Activated CD4-positive, alpha-beta T cell treated with anti-CD3 and anti-CD28 coated beads for 1 hour (primary cell): ENCODE results near the gene APOA1.
A peak's percentile ranks its signal among the peaks of the same experiment; 100 is the strongest.
"Not testable (repeated sequence)": the region's sequence is repeated elsewhere in the genome, so short reads cannot be mapped to it uniquely, and the experiment has no call there.

Source experiments
- DNase-seq: peaks from one replicate; pipeline ENCODE4 v3.0.0-alpha.2; 2020

APOA1 gene

GRCh38 chr11:116811194-116811593 is 26.2 kb downstream of the APOA1 start:
- no peak for DNase-seq

DNA sequence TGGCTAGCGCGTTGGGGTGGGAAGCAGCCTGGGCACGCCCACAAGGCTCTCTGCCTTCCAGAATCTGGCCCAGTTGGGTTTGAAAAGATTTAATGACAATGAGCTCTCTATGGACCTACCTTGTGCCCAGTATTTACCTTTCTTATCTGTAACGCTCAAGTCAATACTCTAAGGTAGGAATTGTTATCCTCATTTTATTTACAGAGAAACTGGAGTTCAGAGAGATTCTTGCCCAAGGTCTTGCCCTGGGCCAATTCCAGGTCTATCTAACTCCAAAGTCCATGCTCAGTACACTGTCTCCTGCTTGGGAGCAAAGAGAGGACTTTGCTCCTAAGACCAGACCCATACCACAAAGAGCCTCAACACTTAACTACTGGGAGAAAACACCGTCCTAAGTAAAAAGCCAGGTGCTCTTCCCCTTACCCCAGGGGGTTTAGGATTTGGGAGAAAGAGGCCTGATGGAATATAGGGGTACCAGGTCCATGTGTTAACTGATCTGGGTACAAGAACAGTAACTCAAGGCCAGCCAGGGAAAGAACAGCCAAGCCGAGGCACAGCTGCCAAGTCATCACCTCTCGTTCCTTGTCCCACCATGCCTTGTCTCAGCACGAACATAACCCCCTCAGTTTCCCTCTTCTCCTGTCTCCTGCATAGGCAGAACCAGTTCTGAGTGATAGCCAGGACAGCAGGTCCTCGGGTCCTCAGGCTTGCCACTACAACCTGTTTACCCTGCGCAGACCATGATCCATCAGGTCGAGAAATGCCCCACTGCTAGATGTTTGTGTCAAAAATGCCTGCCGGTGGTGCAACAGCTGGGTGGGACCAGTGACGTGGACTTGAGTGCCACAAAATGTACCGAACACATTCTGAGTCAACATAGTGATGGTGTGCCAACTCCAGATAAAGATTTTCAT is 28.9 kb downstream of the APOA1 start:
- no peak for DNase-seq

- no peak for DNase-seq
Measured at GRCh38 chr11:116807601-116808261, 29.7 kb downstream of the APOA1 start.

DNA sequence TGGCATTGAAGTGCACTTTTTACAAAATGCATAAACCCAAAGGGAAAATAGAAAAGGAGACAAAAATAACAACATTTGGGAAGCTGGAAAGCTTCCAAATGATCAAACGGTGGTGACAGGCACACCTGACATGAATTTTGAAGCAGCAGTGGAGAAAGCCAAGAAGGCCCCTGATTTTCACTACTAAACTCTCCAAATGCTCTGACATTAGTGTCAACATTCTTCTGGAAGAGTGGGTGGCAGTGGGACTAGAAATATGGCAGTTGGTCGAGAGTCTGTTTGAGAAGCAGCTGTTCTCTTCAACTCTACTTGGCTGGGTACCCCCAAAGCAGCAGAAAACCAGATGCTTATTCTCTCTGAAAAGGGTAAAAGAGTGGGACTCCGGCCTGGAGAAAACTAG is 33.4 kb downstream of the APOA1 start:
- DNase-seq: no peak

GRCh38 chr11:116801662-116802061 is 35.8 kb downstream of the APOA1 start:
- DNase-seq: not testable (repeated sequence)

- DNase-seq: no peak
Measured at GRCh38 chr11:116800610-116801009, 36.8 kb downstream of the APOA1 start.

DNA sequence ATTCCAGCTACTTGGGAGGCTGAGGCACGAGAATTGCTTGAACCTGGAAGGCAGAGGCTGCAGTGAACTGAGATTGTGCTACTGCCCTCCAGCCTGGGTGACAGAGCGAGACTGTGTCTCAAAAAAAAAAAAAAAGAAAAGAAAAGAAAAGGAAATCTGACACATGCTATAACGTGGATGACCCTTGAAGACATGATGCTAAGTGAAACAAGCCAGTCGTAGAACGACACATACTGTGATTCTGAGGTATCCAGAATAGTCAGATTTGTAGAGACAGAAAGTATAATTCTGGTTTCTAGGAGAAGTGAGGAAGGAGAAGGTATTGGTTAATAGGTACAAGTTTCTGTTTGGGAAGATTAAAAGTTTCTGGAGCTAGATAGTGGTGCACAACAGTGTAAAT is 39.1 kb downstream of the APOA1 start:
- DNase-seq: no peak

- DNase-seq: no peak
Measured at GRCh38 chr11:116797816-116798215, 39.6 kb downstream of the APOA1 start.

GRCh38 chr11:116796548-116796947 is 40.9 kb downstream of the APOA1 start:
- DNase-seq: no peak

DNA sequence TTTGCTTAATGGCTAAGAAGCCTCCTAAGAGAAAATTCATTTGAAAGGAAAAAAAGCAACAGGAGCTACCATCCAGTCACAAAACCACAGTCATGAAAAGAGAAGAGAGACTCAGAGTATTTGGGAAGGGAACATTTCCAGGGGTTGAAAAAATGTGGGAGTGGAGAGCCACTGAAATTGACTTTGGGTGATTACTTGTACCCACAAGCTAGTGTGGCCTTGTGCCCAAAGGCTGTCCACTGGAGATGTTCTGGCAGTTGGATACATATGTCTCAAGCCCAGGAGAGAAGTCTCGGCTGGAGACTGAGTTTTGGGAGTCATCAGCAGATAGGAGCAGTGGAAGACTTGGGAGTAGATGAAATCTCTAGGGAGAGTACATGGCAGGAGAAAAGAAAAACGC is 42.6 kb downstream of the APOA1 start:
- no peak for DNase-seq

DNA sequence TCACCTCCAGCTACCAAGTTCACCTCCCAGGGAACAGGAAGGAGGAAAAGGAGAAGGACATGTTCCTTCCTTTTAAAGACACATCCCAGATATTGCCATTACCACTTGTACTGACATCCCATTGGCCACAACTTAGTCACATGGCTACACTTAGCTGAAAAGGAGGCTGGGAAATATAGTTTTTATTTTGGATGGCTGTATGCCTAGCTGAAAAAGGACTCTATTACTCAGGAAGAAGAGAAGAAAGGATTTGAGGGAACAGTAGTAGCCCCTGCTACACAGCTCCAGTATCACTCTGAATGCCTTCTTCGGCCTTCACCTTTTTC is 43.7 kb downstream of the APOA1 start:
- no peak for DNase-seq

GRCh38 chr11:116792869-116793771 is 44.3 kb downstream of the APOA1 start:
- DNase-seq: no peak

GRCh38 chr11:116792144-116792868 is 45.1 kb downstream of the APOA1 start:
- no peak for DNase-seq

GRCh38 chr11:116791813-116792143 is 45.6 kb downstream of the APOA1 start, which contains the start of gene APOA5:
Gene APOA5 (minus strand): TSS chr11:116791879. CDS start chr11:116791860, 19 bp downstream.
- no peak for DNase-seq

GRCh38 chr11:116791002-116791812 is 46.2 kb downstream of the APOA1 start:
- DNase-seq: peak; percentile 59

- no peak for DNase-seq
Measured at GRCh38 chr11:116790167-116791001, 47.0 kb downstream of the APOA1 start.

DNA sequence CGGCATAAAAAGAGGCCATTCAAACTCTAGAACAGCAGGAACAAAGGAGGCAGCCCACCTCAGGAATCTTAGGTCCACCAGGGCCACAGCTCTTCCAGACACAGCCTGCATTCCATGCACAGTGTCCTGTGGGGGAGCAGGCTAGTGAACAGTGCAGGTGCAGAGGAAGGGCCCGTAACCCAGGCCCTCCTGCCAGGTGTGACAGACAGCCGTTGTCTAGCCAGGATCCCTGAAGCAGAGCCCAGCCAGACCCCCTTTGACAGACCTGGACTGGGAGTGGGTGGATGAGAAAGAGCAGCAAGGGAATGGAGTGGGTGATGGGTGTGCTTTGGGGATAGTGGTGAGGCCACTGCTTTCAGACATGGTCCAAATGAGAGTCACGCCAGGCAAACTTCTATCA is 48.4 kb downstream of the APOA1 start:
- DNase-seq: no peak

DNA sequence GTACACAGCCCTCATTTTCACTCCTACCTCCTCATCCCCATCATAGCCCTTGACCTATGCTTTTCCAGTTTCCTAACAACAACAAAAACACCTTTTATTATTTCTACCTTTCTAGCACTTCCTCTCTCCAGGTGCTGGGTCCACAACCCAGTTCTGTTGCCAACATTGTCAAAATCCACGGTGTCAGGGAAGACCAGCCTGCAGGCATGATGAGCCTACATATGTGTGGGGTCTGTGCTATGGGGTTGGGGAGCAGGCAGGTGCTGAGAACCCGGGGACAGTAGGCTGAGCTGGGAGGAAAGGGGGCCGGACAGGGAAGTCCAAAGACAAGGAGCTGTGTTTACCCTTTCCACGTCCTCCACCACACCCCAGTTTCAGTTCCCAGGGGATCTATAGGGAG is 48.9 kb downstream of the APOA1 start:
- DNase-seq: no peak

DNA sequence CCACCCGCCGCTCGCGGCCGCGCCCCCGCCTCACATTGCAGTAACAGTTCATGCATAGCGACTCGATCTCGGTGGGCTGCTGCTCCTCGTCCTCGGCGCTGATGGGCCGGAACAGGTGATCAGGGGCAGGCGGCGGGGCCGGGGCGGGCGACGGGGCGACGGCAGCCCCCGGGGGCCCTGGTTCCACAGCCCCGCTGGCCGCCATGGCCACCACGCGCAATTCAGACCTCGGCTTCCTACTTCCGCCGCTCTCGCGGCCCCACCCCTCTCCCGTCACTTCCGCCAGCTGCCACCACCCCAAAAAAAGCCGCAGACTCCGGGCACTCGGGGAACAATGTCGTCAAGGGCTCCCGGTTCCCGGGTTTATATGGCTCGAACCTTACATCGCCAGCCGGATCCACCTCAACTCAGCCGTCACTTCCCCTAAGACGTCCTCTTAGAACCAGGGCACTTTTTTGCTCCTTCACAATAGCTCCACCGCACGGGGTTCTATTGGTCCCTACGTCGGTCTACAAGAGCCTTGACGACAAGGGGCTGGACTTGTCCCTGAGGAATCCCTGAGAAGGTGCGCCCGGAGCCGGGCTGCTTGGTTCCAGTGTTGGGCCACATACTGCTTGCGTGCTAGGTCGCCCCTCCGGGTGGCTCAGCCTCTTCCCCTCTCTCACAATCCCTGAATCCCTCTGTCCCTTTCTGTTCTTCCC is 49.5 kb downstream of the APOA1 start, which contains the start of gene ZPR1:
Gene ZPR1 (minus strand): TSS at position 238 of the 701 bp plus-strand sequence. CDS start 33 bp downstream, at position 205.
- DNase-seq: peak; percentile 75

- DNase-seq: no peak
Measured at GRCh38 chr11:116787436-116787785, 50.0 kb downstream of the APOA1 start.
